Heart right ventricle (tissue), 16 donors: ENCODE measurements around the gene GABRB1. TPM values are rescaled to one million over a fixed set of nuclear protein-coding genes. Genes with fewer than 3 reads are reported as not detected.

Source experiments
- ATAC-seq, 8 donors: fragments of 200-7000 bp; cut with Tn5 transposase; one replicate each; pipeline ENCODE4 v1.9.1; 2020; ENCODE audit warnings: mild to moderate bottlenecking in 8 of 8, moderate library complexity in 8 of 8, moderate number of reproducible peaks in 1 of 8
- DNase-seq, 2 donors: peaks; one replicate each; pipeline ENCODE4 v3.0.0-alpha.2; 2020
- H3K27ac ChIP-seq, 10 donors: fragments of 200-600 bp; sonication (generic) in 2 of 10; one replicate each; pipeline versions ENCODE4 v1.5.0 to v1.8.0; 2020 to 2022; ENCODE audit warnings: mild to moderate bottlenecking in 3 of 10
- H3K27me3 ChIP-seq, 7 donors: fragments of 200-600 bp; one replicate each; pipeline ENCODE4 v1.8.0; 2021 to 2022; ENCODE audit warnings: mild to moderate bottlenecking in 2 of 7
- H3K36me3 ChIP-seq, 9 donors: fragments of 200-600 bp; sonication (generic) in 1 of 9; one replicate each; pipeline versions ENCODE4 v1.5.0 to v1.8.0; 2020 to 2022; ENCODE audit warnings: mild to moderate bottlenecking in 2 of 9
- H3K4me1 ChIP-seq, 9 donors: fragments of 200-600 bp; sonication (generic) in 1 of 9; one replicate each; pipeline versions ENCODE4 v1.5.0 to v1.8.0; 2020 to 2022; ENCODE audit warnings: mild to moderate bottlenecking in 4 of 9
- H3K4me3 ChIP-seq, 10 donors: fragments of 200-600 bp; sonication (generic) in 2 of 10; one replicate each; pipeline versions ENCODE4 v1.5.0 to v1.8.0; 2020 to 2022; ENCODE audit warnings: mild to moderate bottlenecking in 7 of 10, moderate library complexity in 2 of 10
- H3K9me3 ChIP-seq, 11 donors: fragments of 200-600 bp in 10 of 11; sonication (generic) in 2 of 11; one replicate each; pipeline versions ENCODE4 v1.5.0 to v1.8.0; 2013 to 2022; ENCODE audit warnings: mild to moderate bottlenecking in 2 of 11, control low read depth in 1 of 11, moderate library complexity in 1 of 11
- WGBS, 2 donors: extraction: QIAGEN DNeasy Blood & Tissue Kit; methylation state at CpG; one replicate each; pipeline ENCODE4 v1.1.7; 2013; ENCODE audit warnings: inconsistent platforms in 1 of 2; 5-methylcytosine and 5-hydroxymethylcytosine counted together
- intact Hi-C, 10 donors: fragments of 100-400 bp; cut with DNase I; formaldehyde crosslinking; loops; one replicate each; pipeline versions ENCODE4 v1.11.1 to v1.14.2; 2022
- polyA plus RNA-seq, 2 donors: library from polyadenylated mRNA; stranded (reverse); fragments of 200-250 nt; gene quantifications; one replicate each; pipeline ENCODE4 v1.2.3, GENCODE V29; 2013
- total RNA-seq, 10 donors: library from RNA; stranded (reverse); fragmentation: NEBNext Ultra II Directional in 3 of 10; extraction: Animal tissue kit (Norgen Biotek cat#: 25700) in 3 of 10; gene quantifications; one replicate each; pipeline versions ENCODE4 v1.2.1 to v1.2.4, GENCODE V29; 2021 to 2023
- TF ChIP-seq, protein P1 (sequence below), 9 donors: fragments of 200-600 bp; sonication (generic) in 2 of 9; IDR thresholded peaks; one replicate each; pipeline versions ENCODE4 v1.5.0 to v1.8.0; 2021 to 2022; ENCODE audit warnings: antibody characterized with exemption in 9 of 9, mild to moderate bottlenecking in 5 of 9, moderate library complexity in 1 of 9
- donor health status: Arrhythmogenic right ventricular cardiomyopathy.
- donor health status: ischemic (EF 13 %, LVEDD 7.1; RV severe dilation, severe dysfunction).
- donor health status: healthy with polysubstance abuse.
- donor health status: DM: no; HTN: yes; CAD: no.
- donor health status: DM: no; HTN: no; CAD: no.
- donor health status: ischemic (EF 25% LVEDD 6.9; RV normal size, moderate dysfunction).
- donor health status: ischemic (EF 25% LVEDD 5.7; RV mildly dilated, moderate dysfunction).
- donor health status: healthy.
- donor health status: DM: yes; HTN: yes; CAD: no.
- donor health status: Ischemic cardiomyopathy.
- donor health status: ischemic (EF 35%, LVEDD 5.7; RV mildly dilated, moderate dysfunction).
- donor health status: nonischemic (EF 11% LVEDD 7.7; RV severe dilation, severe dysfunction).
- donor health status: DM: yes; HTN: yes; CAD: no.
- donor health status: PGD.
- donor health status: ischemic (EF 29% LVEDD 5.4; RV normal size, mild dysfunction).
- donor health status: nonischemic (EF 23%, LVEDD 6.1; RV moderate dilation, normal function).

The GABRB1 gene
- total and polyA plus RNA-seq, 12 donors = 0.51 to 9.9 (median 6.2) TPM

DNA sequence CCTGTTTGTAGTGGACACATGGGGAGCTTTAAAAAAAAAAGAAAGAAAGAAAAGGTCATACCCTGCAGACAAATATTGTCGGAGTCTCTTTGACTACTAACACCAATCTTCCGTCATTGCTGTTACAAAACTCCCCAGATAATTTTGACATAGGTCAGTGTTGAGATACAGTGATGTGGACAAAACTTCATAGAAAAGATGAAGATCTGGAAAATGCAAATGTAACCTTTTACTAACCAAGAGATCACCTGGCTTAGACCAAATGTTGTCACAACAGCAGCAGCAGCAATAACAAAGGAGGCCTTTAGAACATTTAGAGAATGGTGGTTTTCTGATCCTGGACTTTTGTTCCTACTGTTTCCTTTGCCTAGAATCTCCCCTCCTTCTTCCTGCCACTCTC lies 440.2 kb downstream of the GABRB1 start:
- no peak overlapping the region for H3K27ac ChIP-seq
- TF ChIP-seq, protein P1, sequence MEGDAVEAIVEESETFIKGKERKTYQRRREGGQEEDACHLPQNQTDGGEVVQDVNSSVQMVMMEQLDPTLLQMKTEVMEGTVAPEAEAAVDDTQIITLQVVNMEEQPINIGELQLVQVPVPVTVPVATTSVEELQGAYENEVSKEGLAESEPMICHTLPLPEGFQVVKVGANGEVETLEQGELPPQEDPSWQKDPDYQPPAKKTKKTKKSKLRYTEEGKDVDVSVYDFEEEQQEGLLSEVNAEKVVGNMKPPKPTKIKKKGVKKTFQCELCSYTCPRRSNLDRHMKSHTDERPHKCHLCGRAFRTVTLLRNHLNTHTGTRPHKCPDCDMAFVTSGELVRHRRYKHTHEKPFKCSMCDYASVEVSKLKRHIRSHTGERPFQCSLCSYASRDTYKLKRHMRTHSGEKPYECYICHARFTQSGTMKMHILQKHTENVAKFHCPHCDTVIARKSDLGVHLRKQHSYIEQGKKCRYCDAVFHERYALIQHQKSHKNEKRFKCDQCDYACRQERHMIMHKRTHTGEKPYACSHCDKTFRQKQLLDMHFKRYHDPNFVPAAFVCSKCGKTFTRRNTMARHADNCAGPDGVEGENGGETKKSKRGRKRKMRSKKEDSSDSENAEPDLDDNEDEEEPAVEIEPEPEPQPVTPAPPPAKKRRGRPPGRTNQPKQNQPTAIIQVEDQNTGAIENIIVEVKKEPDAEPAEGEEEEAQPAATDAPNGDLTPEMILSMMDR (IDR thresholded peaks at IDR 0.05) = no peak
- 90 to 92% methylated on average over 2 of the region's 2 CpGs for WGBS, 2 donors

DNA sequence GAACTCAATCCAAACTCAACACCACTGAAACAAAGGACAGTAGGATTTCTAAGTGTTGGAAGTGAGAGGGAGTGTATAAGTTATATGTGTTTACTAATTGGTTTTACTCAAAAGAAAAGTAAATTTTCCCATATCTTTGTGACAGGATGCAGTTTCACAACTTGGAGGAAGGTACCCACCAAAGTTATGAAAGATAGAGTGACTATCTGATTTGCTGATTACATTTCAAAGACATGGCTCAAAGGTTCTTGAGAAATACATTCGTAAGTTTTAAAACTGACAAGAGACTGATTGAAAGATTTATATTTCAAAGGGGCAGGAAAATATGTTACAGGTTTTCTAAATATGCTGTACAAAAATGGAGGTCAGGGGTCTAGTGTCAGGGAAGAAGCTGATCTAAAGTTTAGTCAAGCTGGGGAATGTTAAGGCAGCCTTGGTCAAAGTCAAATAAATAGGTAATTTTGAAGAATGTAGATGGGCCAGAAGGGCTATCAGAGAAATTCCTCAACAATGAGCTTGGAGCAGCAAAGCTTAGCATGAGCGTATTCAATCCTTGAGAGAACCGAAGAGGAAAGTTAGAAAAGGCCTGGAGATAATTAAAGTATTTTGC lies 441.9 kb downstream of the GABRB1 start:
- DNase-seq = no peak
- 89 to 90% methylated on average over 3 of the region's 3 CpGs for WGBS, 2 donors

More for the DNA sequence above, 440.2 kb downstream of the GABRB1 start:
- intact Hi-C loops = no loop called here
- DNase-seq (no peak), ATAC-seq (no peak)
- H3K36me3 ChIP-seq = no peaks in the 10 kb centered on the region
- no peak overlapping the region for H3K4me3 ChIP-seq
- H3K27me3 ChIP-seq = no peaks in the 10 kb centered on the region
- H3K4me1 ChIP-seq = no peaks in the 10 kb centered on the region
- H3K9me3 ChIP-seq = no peaks in the 10 kb centered on the region

DNA sequence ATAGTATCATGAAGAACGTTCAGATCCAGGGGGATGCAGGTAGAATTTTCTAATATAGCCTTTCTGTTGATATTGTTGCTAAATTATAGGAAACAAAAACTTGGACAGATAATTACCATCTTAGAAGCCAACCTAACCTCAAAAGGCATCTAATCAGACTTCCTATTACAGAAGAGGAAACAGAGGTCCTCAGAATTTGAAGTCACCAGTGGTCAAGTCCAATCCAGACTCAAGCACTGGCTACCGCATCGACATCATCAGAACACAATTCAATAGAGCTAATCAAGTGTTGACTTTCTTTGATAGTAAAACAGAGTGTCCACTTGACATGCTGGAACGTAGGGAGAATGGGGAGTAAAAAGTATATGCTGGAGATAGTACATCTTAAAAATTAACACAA lies 443.4 kb downstream of the GABRB1 start:
- Histone ChIP-seq H3K36me3 (no peaks in the 10 kb centered on the region), H3K27me3 (no peaks in the 10 kb centered on the region), H3K9me3 (no peaks in the 10 kb centered on the region), H3K4me1 (no peaks in the 10 kb centered on the region), H3K4me3 (no peak overlapping the region), H3K27ac (no peak overlapping the region)
- intact Hi-C loops = no loop called here
- no peak for DNase-seq
- WGBS, 2 donors = 44 to 55% methylated on average over 4 of the region's 4 CpGs
- no peak for ATAC-seq
- TF ChIP-seq, protein P1 (IDR thresholded peaks at IDR 0.05) = no peak

More for the DNA sequence above, 441.9 kb downstream of the GABRB1 start:
- no peaks in the 10 kb centered on the region for H3K27me3 ChIP-seq
- no peak overlapping the region for H3K4me3 ChIP-seq
- H3K36me3 ChIP-seq = no peaks in the 10 kb centered on the region
- H3K27ac ChIP-seq = no peak overlapping the region
- H3K9me3 ChIP-seq = no peaks in the 10 kb centered on the region
- no peaks in the 10 kb centered on the region for H3K4me1 ChIP-seq
- TF ChIP-seq, protein P1 (IDR thresholded peaks at IDR 0.05) = no peak
- ATAC-seq = no peak
- intact Hi-C loops = no loop called here

DNA sequence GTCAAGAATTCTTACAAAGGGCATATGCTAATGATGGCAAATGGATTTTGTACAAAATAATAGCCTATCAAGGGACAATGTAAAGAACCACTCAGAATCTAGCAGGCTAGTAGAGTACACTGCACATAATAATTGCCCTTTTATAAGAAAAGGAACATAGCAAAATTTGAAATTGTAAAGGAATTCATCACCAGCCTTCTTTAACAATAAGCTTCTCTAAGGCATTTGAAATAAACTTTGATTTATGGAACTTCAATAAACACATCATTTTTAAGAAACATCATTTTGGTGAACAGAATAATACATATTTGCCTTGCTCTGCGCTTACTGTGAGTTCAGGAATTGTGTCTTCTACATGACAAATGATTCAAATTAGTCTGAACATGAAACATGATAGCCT lies 444.0 kb downstream of the GABRB1 start:
- Histone ChIP-seq H3K4me3 (no peak overlapping the region), H3K9me3 (no peaks in the 10 kb centered on the region), H3K36me3 (no peaks in the 10 kb centered on the region), H3K4me1 (no peaks in the 10 kb centered on the region), H3K27ac (no peak overlapping the region), H3K27me3 (no peaks in the 10 kb centered on the region)
- 96 to 97% methylated on average over 1 of the region's 1 CpG for WGBS, 2 donors
- TF ChIP-seq, protein P1 (IDR thresholded peaks at IDR 0.05) = no peak
- ATAC-seq (no peak), DNase-seq (no peak)
- intact Hi-C loops = no loop called here

Other genes with a start within 250 kb of the GABRB1 start
- gene COX7B2, start 122.3 kb upstream of the GABRB1 start, total RNA-seq = not detected
- gene COX7B2, start 122.3 kb upstream of the GABRB1 start, polyA plus RNA-seq = not detected
- gene GABRA4, start 38.0 kb upstream of the GABRB1 start, total RNA-seq = 10 to 100 TPM in 9 of 10 donors, 1 to 10 TPM in 1; 3.3 to 57.1 (median 28.1) TPM
- 1 to 10 TPM; 2.4 to 7.0 TPM for gene GABRA4, start 38.0 kb upstream of the GABRB1 start, polyA plus RNA-seq